K562 (cell line): Measurements from ENCODE around the gene TUBD1. TPM values are rescaled to one million over a fixed set of nuclear protein-coding genes. Genes with fewer than 3 reads are reported as not detected.

Experiments
- ARHGAP35 ChIP-seq: fragments of 450-650 bp; IDR thresholded peaks from 2 replicates; pipeline ENCODE4 v1.6.1; 2018; ENCODE audit not compliant: partially characterized antibody
- CBFB ChIP-seq: sonication (generic); formaldehyde crosslinking; IDR thresholded peaks from 2 replicates; pipeline ENCODE4 v1.4.0; 2020; ENCODE audit warnings: mild to moderate bottlenecking, missing genetic modification reagents
- CBX1 ChIP-seq: sonication (generic); IDR thresholded peaks from 2 replicates; pipeline ENCODE4 v1.6.1; 2016; ENCODE audit warnings: antibody characterized with exemption, low read depth, mild to moderate bottlenecking
- CEBPG ChIP-seq, 3 experiments: fragments of 200-800 bp in 1 of 3; sonication (Bioruptor generic) in 1 of 3; sonication (generic) in 1 of 3; formaldehyde crosslinking in 1 of 3; IDR thresholded peaks in 2 of 3; conservative IDR thresholded peaks in 1 of 3; 2 replicates each; pipeline versions ENCODE4 v1.6.1 to v1.8.0; 2016 to 2022; ENCODE audit warnings: missing compliant biosample characterization in 2 of 3, missing genetic modification characterization in 2 of 3, mild to moderate bottlenecking in 1 of 3, missing genetic modification reagents in 1 of 3
- CTBP1 ChIP-seq: fragments of 450-650 bp; IDR thresholded peaks from 2 replicates; pipeline ENCODE4 v1.6.1; 2016; ENCODE audit warnings: borderline replicate concordance
- ETV6 ChIP-seq, 3 experiments: fragments of 150-350 bp in 1 of 3; sonication (generic) in 1 of 3; formaldehyde crosslinking in 1 of 3; IDR thresholded peaks; 2 replicates each; pipeline versions ENCODE4 v1.6.1 to v1.8.0; 2014 to 2022; ENCODE audit warnings: borderline replicate concordance in 2 of 3, low read depth in 2 of 3, antibody characterized with exemption in 1 of 3, low read length in 1 of 3, mild to moderate bottlenecking in 1 of 3, missing genetic modification reagents in 1 of 3
- GATAD2B ChIP-seq: fragments of 450-650 bp; IDR thresholded peaks from 2 replicates; pipeline ENCODE4 v1.6.1; 2017; ENCODE audit warnings: mild to moderate bottlenecking, borderline replicate concordance
- HOXB6 ChIP-seq: fragments of 250-450 bp; sonication (Bioruptor Pico); IDR thresholded peaks from 2 replicates; pipeline ENCODE4 v1.5.1; 2022; ENCODE audit warnings: mild to moderate bottlenecking, borderline replicate concordance
- IFI16 ChIP-seq: fragments of 250-450 bp; sonication (Bioruptor Pico); IDR thresholded peaks from 2 replicates; pipeline ENCODE4 v2.1.2; 2022; ENCODE audit warnings: mild to moderate bottlenecking, inconsistent platforms
- MBD2 ChIP-seq: sonication (generic); IDR thresholded peaks from 2 replicates; pipeline ENCODE4 v1.6.1; 2016; ENCODE audit warnings: low read depth, borderline replicate concordance
- NR2C2 ChIP-seq, 2 experiments: fragments of 200-800 bp in 1 of 2; sonication (Bioruptor generic) in 1 of 2; sonication (generic) in 1 of 2; formaldehyde crosslinking in 1 of 2; IDR thresholded peaks; 2 replicates each; pipeline versions ENCODE4 v1.6.1 to v1.8.0; 2016 to 2022; ENCODE audit warnings: mild to moderate bottlenecking in 1 of 2, missing compliant biosample characterization in 1 of 2, missing genetic modification characterization in 1 of 2, missing genetic modification reagents in 1 of 2
- POLR2B ChIP-seq: fragments of 450-650 bp; IDR thresholded peaks from 2 replicates; pipeline ENCODE4 v1.6.1; 2018; ENCODE audit warnings: low read depth; ENCODE audit not compliant: partially characterized antibody
- RAD51 ChIP-seq: fragments of 450-650 bp; IDR thresholded peaks from 2 replicates; pipeline ENCODE4 v1.7.1; 2016; ENCODE audit warnings: low read depth, mild to moderate bottlenecking, borderline replicate concordance
- RBFOX2 ChIP-seq: fragments of 200-400 bp; formaldehyde crosslinking; IDR thresholded peaks from 2 replicates; pipeline ENCODE4 v1.6.1; 2017; ENCODE audit warnings: low read depth, mild to moderate bottlenecking, low read length, moderate library complexity
- RHOXF2B ChIP-seq: fragments of 250-450 bp; sonication (Bioruptor Pico); conservative IDR thresholded peaks from 2 replicates; pipeline ENCODE4 v1.5.1; 2021
- SMAD2 ChIP-seq: fragments of 150-350 bp; IDR thresholded peaks from 2 replicates; pipeline ENCODE4 v1.6.1; 2014; ENCODE audit warnings: low read depth, mild to moderate bottlenecking, low read length
- TFAM ChIP-seq: fragments of 250-450 bp; sonication (Bioruptor Pico); conservative IDR thresholded peaks from 2 replicates; pipeline ENCODE4 v1.5.0; 2021; ENCODE audit warnings: mild to moderate bottlenecking, moderate library complexity
- ZFP1 ChIP-seq: fragments of 450-650 bp; formaldehyde crosslinking; IDR thresholded peaks from 2 replicates; pipeline ENCODE4 v1.4.0; 2020; ENCODE audit warnings: mild to moderate bottlenecking, mixed read lengths
- ZNF316 ChIP-seq: fragments of 450-650 bp; IDR thresholded peaks from 2 replicates; pipeline ENCODE4 v1.6.1; 2016
- ZNF507 ChIP-seq: conservative IDR thresholded peaks from 2 replicates; pipeline ENCODE4 v1.6.1; 2017; ENCODE audit warnings: missing genetic modification characterization, missing compliant biosample characterization
- ZSCAN32 ChIP-seq: fragments of 450-650 bp; formaldehyde crosslinking; IDR thresholded peaks from 2 replicates; pipeline ENCODE4 v1.4.0; 2020; ENCODE audit warnings: mild to moderate bottlenecking, moderate library complexity
- ZZZ3 ChIP-seq: fragments of 450-650 bp; IDR thresholded peaks from 2 replicates; pipeline ENCODE4 v1.6.1; 2016; ENCODE audit warnings: antibody characterized with exemption, mild to moderate bottlenecking, moderate library complexity
- polyA plus RNA-seq, 8 experiments: library from polyadenylated mRNA; depleted of rRNA in 4 of 8; stranded (reverse) in 5 of 8; unstranded in 3 of 8; fragments of >200 nt; fragmentation: Nextera tagmentation in 2 of 8; fragmentation: Illumina TruSeq in 1 of 8; extraction: Ambion mirVana in 2 of 8; extraction: Trizol in 1 of 8; gene quantifications; 2 replicates each; pipeline versions ENCODE4 v1.2.1 to v1.2.3, GENCODE V29; 2011 to 2014; ENCODE audit warnings: inconsistent platforms in 1 of 8, missing spikeins in 1 of 8
- total RNA-seq, 7 experiments: library from RNA; depleted of rRNA in 6 of 7; stranded (reverse); fragments of >200 nt in 6 of 7; fragmentation: Illumina TruSeq in 2 of 7; extraction: Trizol in 2 of 7; gene quantifications; 2 replicates each; pipeline versions ENCODE4 v1.2.1 to v1.2.3, GENCODE V29; 2011 to 2021; ENCODE audit warnings: low replicate concordance in 1 of 7
- TF ChIP-seq, protein P1 (sequence below): fragments of 250-450 bp; sonication (Bioruptor Pico); IDR thresholded peaks from 2 replicates; pipeline ENCODE4 v1.8.0; 2021; ENCODE audit warnings: moderate library complexity, mild to moderate bottlenecking, inconsistent platforms
- TF ChIP-seq, protein P2 (sequence below): fragments of 250-450 bp; sonication (Bioruptor Pico); IDR thresholded peaks from 2 replicates; pipeline ENCODE4 v1.8.0; 2021; ENCODE audit warnings: mild to moderate bottlenecking, moderate library complexity
- TF ChIP-seq, protein P3 (sequence below): sonication (generic); formaldehyde crosslinking; IDR thresholded peaks from 2 replicates; pipeline ENCODE4 v1.8.0; 2022; ENCODE audit warnings: mild to moderate bottlenecking, missing genetic modification reagents, borderline replicate concordance

The TUBD1 gene
- total and polyA plus RNA-seq, 9 of the 15 experiments (the other 6 are each of a cell fraction or from before 2014, with no cell fraction given) = 10.8 to 35.3 (median 17.9) TPM

DNA sequence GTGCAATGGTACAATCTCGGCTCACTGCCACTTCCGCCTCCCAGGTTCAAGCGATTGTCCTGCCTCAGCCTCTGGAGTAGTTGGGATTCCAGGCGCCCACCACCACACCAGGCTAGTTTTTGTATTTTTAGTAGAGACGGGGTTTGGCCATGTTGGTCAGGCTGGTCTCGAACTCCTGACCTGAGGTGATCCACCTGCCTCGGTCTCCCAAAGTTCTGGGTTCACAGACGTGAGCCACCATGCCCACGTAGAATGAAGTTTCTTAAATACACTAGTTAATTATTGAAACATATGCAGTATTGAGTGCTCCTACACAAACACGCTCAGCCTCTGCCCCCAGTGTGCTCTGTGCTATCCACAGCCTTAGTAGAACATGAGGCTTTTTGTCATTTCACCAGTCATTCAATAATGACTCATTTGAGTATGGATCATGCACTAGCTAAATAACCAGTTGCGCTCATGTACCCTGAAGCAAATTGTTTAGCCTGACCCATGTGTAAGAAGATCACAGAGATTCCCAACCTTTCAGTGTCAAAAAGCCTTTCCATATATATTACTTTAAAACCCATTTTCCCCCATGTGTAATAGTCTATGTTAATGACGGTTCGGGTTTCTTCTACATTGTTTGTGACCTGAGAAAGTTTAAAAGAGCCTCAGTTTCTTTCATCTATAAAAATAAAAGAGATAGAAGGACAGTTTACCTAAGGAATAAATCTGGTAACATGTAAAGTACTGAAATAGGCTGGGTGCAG, 49.7 kb downstream of the TUBD1 start (continued):
- no peak for TF ChIP-seq CEBPG (CRISPR knock-in tag; IDR thresholded peaks at IDR 0.05)
- TF ChIP-seq CEBPG (tag; conservative IDR thresholded peaks at IDR 0.05 in 1 of 2, IDR thresholded peaks at IDR 0.05 in 1 of 2) = no peak
- no peak for TF ChIP-seq ZFP1
- no peak for TF ChIP-seq ARHGAP35
- TF ChIP-seq ZSCAN32 (CRISPR knock-in tag) = peak; percentile 83
- no peak for TF ChIP-seq IFI16
- peak; percentile 1; the same call in 1 of the 2 replicates for TF ChIP-seq RAD51
- no peak for TF ChIP-seq TFAM (CRISPR knock-in tag)
- TF ChIP-seq RHOXF2B (CRISPR knock-in tag) = peak; percentile 80; the same call in 1 of the 2 replicates
- TF ChIP-seq POLR2B = peak; percentile 98
- TF ChIP-seq, protein P1, sequence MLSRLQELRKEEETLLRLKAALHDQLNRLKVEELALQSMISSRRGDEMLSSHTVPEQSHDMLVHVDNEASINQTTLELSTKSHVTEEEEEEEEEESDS (CRISPR knock-in tag) = no peak
- TF ChIP-seq ZNF507 (tag) = no peak
- TF ChIP-seq CTBP1 = no peak
- TF ChIP-seq MBD2 = no peak; the same call in 1 of the 2 replicates
- peak in 1 of 2 experiments; percentile 3; a peak in 1 of 4 replicates for TF ChIP-seq ETV6 (IDR thresholded peaks at IDR 0.05; ENCODE audit: borderline replicate concordance in 1 of 2, low read depth in 2 of 2, low read length in 1 of 2)
- no peak for TF ChIP-seq ETV6 (CRISPR knock-in tag; IDR thresholded peaks at IDR 0.05; ENCODE audit: borderline replicate concordance)
- no peak for TF ChIP-seq NR2C2 (CRISPR knock-in tag; IDR thresholded peaks at IDR 0.05)
- no peak; the same call in 1 of the 2 replicates for TF ChIP-seq NR2C2 (tag; IDR thresholded peaks at IDR 0.05)
- TF ChIP-seq, protein P2, sequence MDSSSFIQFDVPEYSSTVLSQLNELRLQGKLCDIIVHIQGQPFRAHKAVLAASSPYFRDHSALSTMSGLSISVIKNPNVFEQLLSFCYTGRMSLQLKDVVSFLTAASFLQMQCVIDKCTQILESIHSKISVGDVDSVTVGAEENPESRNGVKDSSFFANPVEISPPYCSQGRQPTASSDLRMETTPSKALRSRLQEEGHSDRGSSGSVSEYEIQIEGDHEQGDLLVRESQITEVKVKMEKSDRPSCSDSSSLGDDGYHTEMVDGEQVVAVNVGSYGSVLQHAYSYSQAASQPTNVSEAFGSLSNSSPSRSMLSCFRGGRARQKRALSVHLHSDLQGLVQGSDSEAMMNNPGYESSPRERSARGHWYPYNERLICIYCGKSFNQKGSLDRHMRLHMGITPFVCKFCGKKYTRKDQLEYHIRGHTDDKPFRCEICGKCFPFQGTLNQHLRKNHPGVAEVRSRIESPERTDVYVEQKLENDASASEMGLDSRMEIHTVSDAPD = no peak
- no peak for TF ChIP-seq ZZZ3
- TF ChIP-seq, protein P3, sequence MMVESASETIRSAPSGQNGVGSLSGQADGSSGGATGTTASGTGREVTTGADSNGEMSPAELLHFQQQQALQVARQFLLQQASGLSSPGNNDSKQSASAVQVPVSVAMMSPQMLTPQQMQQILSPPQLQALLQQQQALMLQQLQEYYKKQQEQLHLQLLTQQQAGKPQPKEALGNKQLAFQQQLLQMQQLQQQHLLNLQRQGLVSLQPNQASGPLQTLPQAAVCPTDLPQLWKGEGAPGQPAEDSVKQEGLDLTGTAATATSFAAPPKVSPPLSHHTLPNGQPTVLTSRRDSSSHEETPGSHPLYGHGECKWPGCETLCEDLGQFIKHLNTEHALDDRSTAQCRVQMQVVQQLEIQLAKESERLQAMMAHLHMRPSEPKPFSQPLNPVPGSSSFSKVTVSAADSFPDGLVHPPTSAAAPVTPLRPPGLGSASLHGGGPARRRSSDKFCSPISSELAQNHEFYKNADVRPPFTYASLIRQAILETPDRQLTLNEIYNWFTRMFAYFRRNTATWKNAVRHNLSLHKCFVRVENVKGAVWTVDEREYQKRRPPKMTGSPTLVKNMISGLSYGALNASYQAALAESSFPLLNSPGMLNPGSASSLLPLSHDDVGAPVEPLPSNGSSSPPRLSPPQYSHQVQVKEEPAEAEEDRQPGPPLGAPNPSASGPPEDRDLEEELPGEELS = no peak
- TF ChIP-seq SMAD2 = no peak
- TF ChIP-seq RBFOX2 = peak; percentile 50
- peak; percentile 95 for TF ChIP-seq HOXB6 (CRISPR knock-in tag)
- no peak for TF ChIP-seq CBFB (CRISPR knock-in tag)
- TF ChIP-seq ZNF316 = no peak
- TF ChIP-seq CBX1 = peak; percentile 55; the same call in 1 of the 2 replicates
- TF ChIP-seq GATAD2B = peak; percentile 61; the same call in 1 of the 2 replicates
